Esophagus muscularis mucosa (tissue), 4 donors: Measurements from ENCODE around the gene LNPEP.

Experiments used
- EP300 ChIP-seq: sonication (generic); formaldehyde crosslinking; IDR thresholded peaks from one replicate; pipeline ENCODE4 v1.6.1; 2017; ENCODE audit warnings: antibody characterized with exemption
- POLR2A ChIP-seq: fragments of 450-650 bp; IDR thresholded peaks from one replicate; pipeline ENCODE4 v1.6.1; 2017; ENCODE audit warnings: antibody characterized with exemption, moderate library complexity, mild to moderate bottlenecking, low read depth
- POLR2AphosphoS5 ChIP-seq, 2 donors: sonication (generic); formaldehyde crosslinking; IDR thresholded peaks; one replicate each; pipeline ENCODE4 v1.6.1; 2017; ENCODE audit warnings: antibody characterized with exemption in 2 of 2
- TF ChIP-seq, protein P1 (sequence below), 3 experiments: fragments of 200-600 bp in 2 of 3; fragments of 450-650 bp in 1 of 3; sonication (generic) in 2 of 3; IDR thresholded peaks; one replicate each; pipeline ENCODE4 v1.5.1; 2017 to 2019; ENCODE audit warnings: antibody characterized with exemption in 3 of 3, mild to moderate bottlenecking in 2 of 3, moderate library complexity in 1 of 3

DNA sequence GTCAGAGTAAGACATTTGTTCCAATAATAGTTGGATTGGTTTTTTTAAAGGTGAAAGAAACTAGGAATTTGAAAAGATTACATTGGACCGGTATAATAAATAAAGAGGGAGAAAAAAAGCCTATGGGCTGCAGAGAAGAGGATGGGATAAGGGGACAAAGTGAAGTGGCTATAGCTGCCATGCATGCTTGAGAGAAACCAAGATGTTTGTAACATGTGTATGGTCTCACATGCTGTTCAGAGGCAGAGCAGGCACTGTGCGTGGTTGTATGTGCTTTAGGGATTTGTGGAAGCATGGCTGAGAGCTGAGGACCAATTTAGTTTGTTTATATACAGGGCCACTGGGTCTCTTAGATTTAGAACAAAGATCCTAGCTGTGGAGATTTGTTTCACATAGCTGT, 32.7 kb downstream of the LNPEP start:
- TF ChIP-seq POLR2AphosphoS5 (IDR thresholded peaks at IDR 0.05) (no peak), POLR2A (no peak), EP300 (no peak)
- TF ChIP-seq, protein P1, sequence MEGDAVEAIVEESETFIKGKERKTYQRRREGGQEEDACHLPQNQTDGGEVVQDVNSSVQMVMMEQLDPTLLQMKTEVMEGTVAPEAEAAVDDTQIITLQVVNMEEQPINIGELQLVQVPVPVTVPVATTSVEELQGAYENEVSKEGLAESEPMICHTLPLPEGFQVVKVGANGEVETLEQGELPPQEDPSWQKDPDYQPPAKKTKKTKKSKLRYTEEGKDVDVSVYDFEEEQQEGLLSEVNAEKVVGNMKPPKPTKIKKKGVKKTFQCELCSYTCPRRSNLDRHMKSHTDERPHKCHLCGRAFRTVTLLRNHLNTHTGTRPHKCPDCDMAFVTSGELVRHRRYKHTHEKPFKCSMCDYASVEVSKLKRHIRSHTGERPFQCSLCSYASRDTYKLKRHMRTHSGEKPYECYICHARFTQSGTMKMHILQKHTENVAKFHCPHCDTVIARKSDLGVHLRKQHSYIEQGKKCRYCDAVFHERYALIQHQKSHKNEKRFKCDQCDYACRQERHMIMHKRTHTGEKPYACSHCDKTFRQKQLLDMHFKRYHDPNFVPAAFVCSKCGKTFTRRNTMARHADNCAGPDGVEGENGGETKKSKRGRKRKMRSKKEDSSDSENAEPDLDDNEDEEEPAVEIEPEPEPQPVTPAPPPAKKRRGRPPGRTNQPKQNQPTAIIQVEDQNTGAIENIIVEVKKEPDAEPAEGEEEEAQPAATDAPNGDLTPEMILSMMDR (IDR thresholded peaks at IDR 0.05): no peak
